Tibial nerve (tissue), 4 donors: ENCODE results near the gene HMCN2.

Source experiments
- EP300 ChIP-seq, 2 donors: sonication (generic); formaldehyde crosslinking; IDR thresholded peaks; one replicate each; pipeline ENCODE4 v1.6.1; 2017; ENCODE audit warnings: antibody characterized with exemption in 2 of 2, mild to moderate bottlenecking in 1 of 2
- TF ChIP-seq, protein P1 (sequence below), 5 experiments: fragments of 200-600 bp in 3 of 5; fragments of 450-650 bp in 2 of 5; sonication (generic) in 3 of 5; IDR thresholded peaks; one replicate each; pipeline ENCODE4 v1.5.1; 2016 to 2019; ENCODE audit warnings: antibody characterized with exemption in 5 of 5, mild to moderate bottlenecking in 3 of 5, moderate library complexity in 2 of 5

DNA sequence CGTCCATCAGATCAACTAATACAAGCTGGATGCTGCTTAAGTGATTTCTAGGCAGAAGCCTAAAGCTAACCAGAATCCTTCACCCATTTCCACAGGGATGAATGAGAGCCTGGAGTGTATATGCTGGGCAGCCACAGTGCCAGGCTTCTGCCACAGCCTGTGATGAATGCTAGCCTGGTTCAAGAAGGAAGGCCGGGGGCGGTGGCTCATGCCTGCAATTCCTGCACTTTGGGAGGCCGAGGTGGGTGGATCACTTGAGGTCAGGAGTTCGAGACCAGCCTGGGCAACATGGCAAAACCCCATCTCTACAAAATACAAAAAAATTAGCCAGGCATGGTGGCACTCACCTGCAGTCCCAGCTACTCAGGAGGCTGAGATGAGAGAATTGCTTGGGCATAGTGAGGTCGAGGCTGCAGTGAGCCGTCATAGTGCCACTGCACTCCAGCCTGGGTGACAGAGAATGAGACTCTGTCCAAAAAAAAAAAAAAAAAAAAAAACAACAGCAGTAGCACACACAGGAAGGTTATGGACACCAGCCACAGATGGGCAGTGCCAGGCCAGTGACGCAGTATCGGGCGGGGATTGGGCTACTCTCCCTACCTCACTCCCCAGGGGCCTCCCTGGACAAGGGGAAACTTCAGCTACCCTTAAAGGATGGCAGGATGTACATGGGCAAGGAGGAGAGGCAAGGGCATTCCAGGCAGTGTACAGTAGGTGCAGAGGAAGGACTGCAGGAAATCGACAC, 23.1 kb upstream of the HMCN2 start:
- TF ChIP-seq EP300 (IDR thresholded peaks at IDR 0.05): no peak
- TF ChIP-seq, protein P1, sequence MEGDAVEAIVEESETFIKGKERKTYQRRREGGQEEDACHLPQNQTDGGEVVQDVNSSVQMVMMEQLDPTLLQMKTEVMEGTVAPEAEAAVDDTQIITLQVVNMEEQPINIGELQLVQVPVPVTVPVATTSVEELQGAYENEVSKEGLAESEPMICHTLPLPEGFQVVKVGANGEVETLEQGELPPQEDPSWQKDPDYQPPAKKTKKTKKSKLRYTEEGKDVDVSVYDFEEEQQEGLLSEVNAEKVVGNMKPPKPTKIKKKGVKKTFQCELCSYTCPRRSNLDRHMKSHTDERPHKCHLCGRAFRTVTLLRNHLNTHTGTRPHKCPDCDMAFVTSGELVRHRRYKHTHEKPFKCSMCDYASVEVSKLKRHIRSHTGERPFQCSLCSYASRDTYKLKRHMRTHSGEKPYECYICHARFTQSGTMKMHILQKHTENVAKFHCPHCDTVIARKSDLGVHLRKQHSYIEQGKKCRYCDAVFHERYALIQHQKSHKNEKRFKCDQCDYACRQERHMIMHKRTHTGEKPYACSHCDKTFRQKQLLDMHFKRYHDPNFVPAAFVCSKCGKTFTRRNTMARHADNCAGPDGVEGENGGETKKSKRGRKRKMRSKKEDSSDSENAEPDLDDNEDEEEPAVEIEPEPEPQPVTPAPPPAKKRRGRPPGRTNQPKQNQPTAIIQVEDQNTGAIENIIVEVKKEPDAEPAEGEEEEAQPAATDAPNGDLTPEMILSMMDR (IDR thresholded peaks at IDR 0.05): no peak
